ENCODE results near the gene ALPI.

Gene ALPI

GRCh38 chr2:232466221-232466620 is 10.3 kb downstream of the ALPI start:
- Histone ChIP-seq H3K36me3 (ENCODE audit: control insufficient read depth, insufficient read depth, low read length) (no peaks in the 10 kb centered on the region), H3K27me3 (ENCODE audit: control insufficient read depth, insufficient read depth, low read length) (peaks cover 4% of the 10 kb centered on the region), H3K9ac (ENCODE audit: low read length) (no peak overlapping the region), H3K27ac (ENCODE audit: low read depth, low read length) (no peak overlapping the region), H3K4me1 (ENCODE audit: control insufficient read depth, insufficient read depth, low read length) (no peaks in the 10 kb centered on the region), H3K9me3 (ENCODE audit: control insufficient read depth, insufficient read depth, low read depth, low read length) (0 out of 2 replicates have a peak, but pooled peaks cover 2% of the 10 kb centered on the region), H3K4me3 (ENCODE audit: low read depth, low read length) (no peak overlapping the region)

GRCh38 chr2:232473467-232473890 is 17.5 kb downstream of the ALPI start:
- peaks cover 43% of the 10 kb centered on the region for H3K27me3 ChIP-seq (ENCODE audit: control insufficient read depth, insufficient read depth, low read length)
- H3K9ac ChIP-seq (ENCODE audit: low read length) = no peak overlapping the region
- H3K36me3 ChIP-seq (ENCODE audit: control insufficient read depth, insufficient read depth, low read length) = no peaks in the 10 kb centered on the region
- no peak overlapping the region for H3K27ac ChIP-seq (ENCODE audit: low read depth, low read length)
- H3K4me1 ChIP-seq (ENCODE audit: control insufficient read depth, insufficient read depth, low read length) = no peaks in the 10 kb centered on the region
- no peaks in the 10 kb centered on the region for H3K9me3 ChIP-seq (ENCODE audit: control insufficient read depth, insufficient read depth, low read depth, low read length)
- H3K4me3 ChIP-seq (ENCODE audit: low read depth, low read length) = no peak overlapping the region

GRCh38 chr2:232476045-232476444 is 20.1 kb downstream of the ALPI start:
- Histone ChIP-seq H3K4me1 (ENCODE audit: control insufficient read depth, insufficient read depth, low read length) (no peaks in the 10 kb centered on the region), H3K4me3 (ENCODE audit: low read depth, low read length) (no peak overlapping the region), H3K36me3 (ENCODE audit: control insufficient read depth, insufficient read depth, low read length) (no peaks in the 10 kb centered on the region), H3K9ac (ENCODE audit: low read length) (no peak overlapping the region), H3K27ac (ENCODE audit: low read depth, low read length) (no peak overlapping the region), H3K9me3 (ENCODE audit: control insufficient read depth, insufficient read depth, low read depth, low read length) (no peaks in the 10 kb centered on the region), H3K27me3 (ENCODE audit: control insufficient read depth, insufficient read depth, low read length) (peaks cover 57% of the 10 kb centered on the region)

GRCh38 chr2:232476791-232477190 is 20.8 kb downstream of the ALPI start:
- Histone ChIP-seq H3K27ac (ENCODE audit: low read depth, low read length) (no peak overlapping the region), H3K4me1 (ENCODE audit: control insufficient read depth, insufficient read depth, low read length) (no peaks in the 10 kb centered on the region), H3K4me3 (ENCODE audit: low read depth, low read length) (no peak overlapping the region), H3K9me3 (ENCODE audit: control insufficient read depth, insufficient read depth, low read depth, low read length) (no peaks in the 10 kb centered on the region), H3K9ac (ENCODE audit: low read length) (no peak overlapping the region), H3K36me3 (ENCODE audit: control insufficient read depth, insufficient read depth, low read length) (no peaks in the 10 kb centered on the region), H3K27me3 (ENCODE audit: control insufficient read depth, insufficient read depth, low read length) (peaks cover 57% of the 10 kb centered on the region)

- Histone ChIP-seq H3K4me1 (ENCODE audit: control insufficient read depth, insufficient read depth, low read length) (no peaks in the 10 kb centered on the region), H3K4me3 (ENCODE audit: low read depth, low read length) (no peak overlapping the region), H3K27ac (ENCODE audit: low read depth, low read length) (no peak overlapping the region), H3K9ac (ENCODE audit: low read length) (no peak overlapping the region), H3K36me3 (ENCODE audit: control insufficient read depth, insufficient read depth, low read length) (no peaks in the 10 kb centered on the region), H3K27me3 (ENCODE audit: control insufficient read depth, insufficient read depth, low read length) (peaks cover 62% of the 10 kb centered on the region), H3K9me3 (ENCODE audit: control insufficient read depth, insufficient read depth, low read depth, low read length) (no peaks in the 10 kb centered on the region)
Measured at GRCh38 chr2:232477751-232478510, 22.0 kb downstream of the ALPI start.

- no peak overlapping the region for H3K4me3 ChIP-seq (ENCODE audit: low read depth, low read length)
- H3K27me3 ChIP-seq (ENCODE audit: control insufficient read depth, insufficient read depth, low read length) = peaks cover 62% of the 10 kb centered on the region
- no peak overlapping the region for H3K27ac ChIP-seq (ENCODE audit: low read depth, low read length)
- no peaks in the 10 kb centered on the region for H3K9me3 ChIP-seq (ENCODE audit: control insufficient read depth, insufficient read depth, low read depth, low read length)
- H3K4me1 ChIP-seq (ENCODE audit: control insufficient read depth, insufficient read depth, low read length) = no peaks in the 10 kb centered on the region
- H3K36me3 ChIP-seq (ENCODE audit: control insufficient read depth, insufficient read depth, low read length) = no peaks in the 10 kb centered on the region
- no peak overlapping the region for H3K9ac ChIP-seq (ENCODE audit: low read length)
Measured at GRCh38 chr2:232478571-232479340, 22.8 kb downstream of the ALPI start.

- H3K9ac ChIP-seq (ENCODE audit: low read length) = no peak overlapping the region
- no peak overlapping the region for H3K4me3 ChIP-seq (ENCODE audit: low read depth, low read length)
- H3K27me3 ChIP-seq (ENCODE audit: control insufficient read depth, insufficient read depth, low read length) = peaks cover 63% of the 10 kb centered on the region
- no peaks in the 10 kb centered on the region for H3K4me1 ChIP-seq (ENCODE audit: control insufficient read depth, insufficient read depth, low read length)
- H3K9me3 ChIP-seq (ENCODE audit: control insufficient read depth, insufficient read depth, low read depth, low read length) = no peaks in the 10 kb centered on the region
- H3K36me3 ChIP-seq (ENCODE audit: control insufficient read depth, insufficient read depth, low read length) = no peaks in the 10 kb centered on the region
- H3K27ac ChIP-seq (ENCODE audit: low read depth, low read length) = no peak overlapping the region
Measured at GRCh38 chr2:232479341-232480200, 23.6 kb downstream of the ALPI start.

GRCh38 chr2:232480201-232481190 is 24.5 kb downstream of the ALPI start:
- Histone ChIP-seq H3K4me3 (ENCODE audit: low read depth, low read length) (no peak overlapping the region), H3K4me1 (ENCODE audit: control insufficient read depth, insufficient read depth, low read length) (0 out of 2 replicates have a peak, but pooled peaks cover 3% of the 10 kb centered on the region), H3K36me3 (ENCODE audit: control insufficient read depth, insufficient read depth, low read length) (no peaks in the 10 kb centered on the region), H3K27me3 (ENCODE audit: control insufficient read depth, insufficient read depth, low read length) (peaks cover 63% of the 10 kb centered on the region), H3K9ac (ENCODE audit: low read length) (no peak overlapping the region), H3K9me3 (ENCODE audit: control insufficient read depth, insufficient read depth, low read depth, low read length) (no peaks in the 10 kb centered on the region), H3K27ac (ENCODE audit: low read depth, low read length) (no peak overlapping the region)

GRCh38 chr2:232481322-232482140 is 25.6 kb downstream of the ALPI start:
- no peak overlapping the region for H3K27ac ChIP-seq (ENCODE audit: low read depth, low read length)
- no peaks in the 10 kb centered on the region for H3K36me3 ChIP-seq (ENCODE audit: control insufficient read depth, insufficient read depth, low read length)
- H3K9ac ChIP-seq (ENCODE audit: low read length) = no peak overlapping the region
- H3K4me3 ChIP-seq (ENCODE audit: low read depth, low read length) = no peak overlapping the region
- H3K9me3 ChIP-seq (ENCODE audit: control insufficient read depth, insufficient read depth, low read depth, low read length) = no peaks in the 10 kb centered on the region
- 0 out of 2 replicates have a peak, but pooled peaks cover 3% of the 10 kb centered on the region for H3K4me1 ChIP-seq (ENCODE audit: control insufficient read depth, insufficient read depth, low read length)
- H3K27me3 ChIP-seq (ENCODE audit: control insufficient read depth, insufficient read depth, low read length) = peaks cover 70% of the 10 kb centered on the region
